GM12865 (cell line): ENCODE results near the gene DAPK1.

Source experiments
- DNase-seq: peaks from one replicate; pipeline ENCODE4 v3.0.0; 2010; ENCODE audit warnings: low read depth
- H3K4me3 ChIP-seq: 2 replicates; pipeline ENCODE4 v1.5.1; 2011; ENCODE audit warnings: mild to moderate bottlenecking, low read depth, low read length, control low read depth
- CTCF ChIP-seq: IDR thresholded peaks from 2 replicates; pipeline ENCODE4 v1.5.1; 2011; ENCODE audit warnings: low read length, control low read depth, low read depth, inconsistent platforms; ENCODE audit not compliant: insufficient read depth; ENCODE audit errors: missing control alignments

Gene DAPK1

GRCh38 chr9:87704342-87704741, 206.7 kb downstream of the DAPK1 start:
- no peak for TF ChIP-seq CTCF
- DNase-seq: no peak
- H3K4me3 ChIP-seq: no peak overlapping the region

- DNase-seq: no peak
- H3K4me3 ChIP-seq: no peak overlapping the region
- no peak for TF ChIP-seq CTCF
Measured at GRCh38 chr9:87706066-87706739, 208.5 kb downstream of the DAPK1 start.

- TF ChIP-seq CTCF: no peak
- H3K4me3 ChIP-seq: no peak overlapping the region
- DNase-seq: no peak
Measured at GRCh38 chr9:87707805-87708506, 210.3 kb downstream of the DAPK1 start.

GRCh38 chr9:87708546-87708945, 210.9 kb downstream of the DAPK1 start:
- no peak overlapping the region for H3K4me3 ChIP-seq
- no peak for TF ChIP-seq CTCF
- no peak for DNase-seq

- peak; percentile 40 for DNase-seq
- TF ChIP-seq CTCF: no peak
- H3K4me3 ChIP-seq: no peak overlapping the region
Measured at GRCh38 chr9:87708986-87709728, 211.5 kb downstream of the DAPK1 start.

- DNase-seq: no peak
- no peak overlapping the region for H3K4me3 ChIP-seq
- TF ChIP-seq CTCF: no peak
Measured at GRCh38 chr9:87710443-87710842, 212.8 kb downstream of the DAPK1 start.
